EH (cell line): ENCODE results near the gene ADAMTS7.
A peak's percentile ranks its signal among the peaks of the same experiment; 100 is the strongest.
"Not testable (repeated sequence)": the region's sequence is repeated elsewhere in the genome, so short reads cannot be mapped to it uniquely, and the experiment has no call there.

Source experiments
- DNase-seq: peaks from one replicate; pipeline ENCODE4 v3.0.0-alpha.2; 2015; ENCODE audit warnings: low read depth

ADAMTS7 gene

GRCh38 chr15:78831229-78832207 is 20.3 kb upstream of the ADAMTS7 start:
- no peak for DNase-seq

GRCh38 chr15:78830514-78831228 is 19.4 kb upstream of the ADAMTS7 start:
- no peak for DNase-seq

- no peak for DNase-seq
Measured at GRCh38 chr15:78828920-78829319, 17.7 kb upstream of the ADAMTS7 start.

- no peak for DNase-seq
Measured at GRCh38 chr15:78822514-78822913, 11.2 kb upstream of the ADAMTS7 start.

GRCh38 chr15:78811825-78812183 is 540 bp upstream of the ADAMTS7 start:
- DNase-seq = no peak

- DNase-seq = peak; percentile 65
Measured at GRCh38 chr15:78810362-78811123, 721 bp downstream of the ADAMTS7 start.

- DNase-seq = no peak
Measured at GRCh38 chr15:78810003-78810361, 1.3 kb downstream of the ADAMTS7 start.

GRCh38 chr15:78808550-78808949 is 2.7 kb downstream of the ADAMTS7 start:
- DNase-seq = peak; percentile 55

- no peak for DNase-seq
Measured at GRCh38 chr15:78807359-78807758, 3.9 kb downstream of the ADAMTS7 start.

GRCh38 chr15:78804391-78804792 is 6.9 kb downstream of the ADAMTS7 start:
- no peak for DNase-seq

- DNase-seq = no peak
Measured at GRCh38 chr15:78800806-78801205, 10.5 kb downstream of the ADAMTS7 start.

GRCh38 chr15:78800189-78800588 is 11.1 kb downstream of the ADAMTS7 start:
- DNase-seq = no peak

- DNase-seq = not testable (repeated sequence)
Measured at GRCh38 chr15:78799102-78799501, 12.2 kb downstream of the ADAMTS7 start.

- peak; percentile 83 for DNase-seq
Measured at GRCh38 chr15:78798355-78798754, 12.9 kb downstream of the ADAMTS7 start.

GRCh38 chr15:78797951-78798350 is 13.3 kb downstream of the ADAMTS7 start:
- no peak for DNase-seq

GRCh38 chr15:78796510-78796909 is 14.8 kb downstream of the ADAMTS7 start:
- DNase-seq = no peak

- no peak for DNase-seq
Measured at GRCh38 chr15:78795043-78795442, 16.2 kb downstream of the ADAMTS7 start.

- not testable (repeated sequence) for DNase-seq
Measured at GRCh38 chr15:78794446-78794845, 16.8 kb downstream of the ADAMTS7 start.

- DNase-seq = no peak
Measured at GRCh38 chr15:78791357-78791756, 19.9 kb downstream of the ADAMTS7 start.

GRCh38 chr15:78790027-78790426 is 21.2 kb downstream of the ADAMTS7 start:
- peak; percentile 11 for DNase-seq

GRCh38 chr15:78789615-78790014 is 21.6 kb downstream of the ADAMTS7 start:
- no peak for DNase-seq

- no peak for DNase-seq
Measured at GRCh38 chr15:78788016-78788660, 23.1 kb downstream of the ADAMTS7 start.
